ENCODE measurements around the gene KCNIP1.

KCNIP1 gene

GRCh38 chr5:170691657-170692056 lies 187.8 kb downstream of the KCNIP1 start:
- Histone ChIP-seq H3K36me3 (ENCODE audit: control insufficient read depth in 2 of 2, insufficient read depth in 2 of 2, low read length in 2 of 2) (no peaks in the 10 kb centered on the region), H3K4me3 (ENCODE audit: low read length in 2 of 2) (no peak overlapping the region), H3K9me3 (ENCODE audit: control insufficient read depth in 2 of 2, low read length in 2 of 2) (no peaks in the 10 kb centered on the region), H3K27ac (ENCODE audit: low read depth in 2 of 2, low read length in 2 of 2) (no peak overlapping the region), H3K4me1 (ENCODE audit: control insufficient read depth in 2 of 2, insufficient read depth in 2 of 2, low read length in 2 of 2) (no peaks in the 10 kb centered on the region), H3K27me3 (ENCODE audit: control insufficient read depth in 2 of 2, insufficient read depth in 2 of 2, low read length in 2 of 2) (peaks cover 0 to 3% of the 10 kb centered on the region in 2 donors), H3K9ac (ENCODE audit: low read depth in 1 of 2, low read length in 2 of 2) (no peak overlapping the region)

GRCh38 chr5:170693701-170694100 lies 189.9 kb downstream of the KCNIP1 start:
- H3K9ac ChIP-seq (ENCODE audit: low read depth in 1 of 2, low read length in 2 of 2) = no peak overlapping the region
- H3K27me3 ChIP-seq (ENCODE audit: control insufficient read depth in 2 of 2, insufficient read depth in 2 of 2, low read length in 2 of 2) = peaks cover 0 to 8% of the 10 kb centered on the region in 2 donors
- H3K4me3 ChIP-seq (ENCODE audit: low read length in 2 of 2) = no peak overlapping the region
- H3K9me3 ChIP-seq (ENCODE audit: control insufficient read depth in 2 of 2, low read length in 2 of 2) = no peaks in the 10 kb centered on the region
- no peaks in the 10 kb centered on the region for H3K4me1 ChIP-seq (ENCODE audit: control insufficient read depth in 2 of 2, insufficient read depth in 2 of 2, low read length in 2 of 2)
- no peak overlapping the region for H3K27ac ChIP-seq (ENCODE audit: low read depth in 2 of 2, low read length in 2 of 2)
- H3K36me3 ChIP-seq (ENCODE audit: control insufficient read depth in 2 of 2, insufficient read depth in 2 of 2, low read length in 2 of 2) = no peaks in the 10 kb centered on the region

GRCh38 chr5:170694911-170695310 lies 191.1 kb downstream of the KCNIP1 start:
- H3K27me3 ChIP-seq (ENCODE audit: control insufficient read depth in 2 of 2, insufficient read depth in 2 of 2, low read length in 2 of 2) = peaks cover 0 to 8% of the 10 kb centered on the region in 2 donors
- no peaks in the 10 kb centered on the region for H3K4me1 ChIP-seq (ENCODE audit: control insufficient read depth in 2 of 2, insufficient read depth in 2 of 2, low read length in 2 of 2)

GRCh38 chr5:170697031-170697430 lies 193.2 kb downstream of the KCNIP1 start:
- H3K9me3 ChIP-seq (ENCODE audit: control insufficient read depth in 2 of 2, low read length in 2 of 2) = no peaks in the 10 kb centered on the region
- H3K27me3 ChIP-seq (ENCODE audit: control insufficient read depth in 2 of 2, insufficient read depth in 2 of 2, low read length in 2 of 2) = peaks cover 0 to 6% of the 10 kb centered on the region in 2 donors
- no peak overlapping the region for H3K4me3 ChIP-seq (ENCODE audit: low read length in 2 of 2)
- no peaks in the 10 kb centered on the region for H3K4me1 ChIP-seq (ENCODE audit: control insufficient read depth in 2 of 2, insufficient read depth in 2 of 2, low read length in 2 of 2)
- H3K27ac ChIP-seq (ENCODE audit: low read depth in 2 of 2, low read length in 2 of 2) = no peak overlapping the region
- no peaks in the 10 kb centered on the region for H3K36me3 ChIP-seq (ENCODE audit: control insufficient read depth in 2 of 2, insufficient read depth in 2 of 2, low read length in 2 of 2)
- no peak overlapping the region for H3K9ac ChIP-seq (ENCODE audit: low read depth in 1 of 2, low read length in 2 of 2)

More at GRCh38 chr5:170694911-170695310, 191.1 kb downstream of the KCNIP1 start:
- H3K36me3 ChIP-seq (ENCODE audit: control insufficient read depth in 2 of 2, insufficient read depth in 2 of 2, low read length in 2 of 2) = no peaks in the 10 kb centered on the region
- no peak overlapping the region for H3K9ac ChIP-seq (ENCODE audit: low read depth in 1 of 2, low read length in 2 of 2)
- H3K4me3 ChIP-seq (ENCODE audit: low read length in 2 of 2) = no peak overlapping the region
- H3K9me3 ChIP-seq (ENCODE audit: control insufficient read depth in 2 of 2, low read length in 2 of 2) = no peaks in the 10 kb centered on the region
- no peak overlapping the region for H3K27ac ChIP-seq (ENCODE audit: low read depth in 2 of 2, low read length in 2 of 2)

- Histone ChIP-seq H3K4me1 (ENCODE audit: control insufficient read depth in 2 of 2, insufficient read depth in 2 of 2, low read length in 2 of 2) (no peaks in the 10 kb centered on the region), H3K36me3 (ENCODE audit: control insufficient read depth in 2 of 2, insufficient read depth in 2 of 2, low read length in 2 of 2) (no peaks in the 10 kb centered on the region), H3K9me3 (ENCODE audit: control insufficient read depth in 2 of 2, low read length in 2 of 2) (no peaks in the 10 kb centered on the region), H3K4me3 (ENCODE audit: low read length in 2 of 2) (no peak overlapping the region), H3K27me3 (ENCODE audit: control insufficient read depth in 2 of 2, insufficient read depth in 2 of 2, low read length in 2 of 2) (peaks cover 0 to 6% of the 10 kb centered on the region in 2 donors), H3K27ac (ENCODE audit: low read depth in 2 of 2, low read length in 2 of 2) (no peak overlapping the region), H3K9ac (ENCODE audit: low read depth in 1 of 2, low read length in 2 of 2) (no peak overlapping the region)
Observed at GRCh38 chr5:170700503-170700902, 196.7 kb downstream of the KCNIP1 start.

- peaks cover 0 to 6% of the 10 kb centered on the region in 2 donors for H3K27me3 ChIP-seq (ENCODE audit: control insufficient read depth in 2 of 2, insufficient read depth in 2 of 2, low read length in 2 of 2)
- no peak overlapping the region for H3K9ac ChIP-seq (ENCODE audit: low read depth in 1 of 2, low read length in 2 of 2)
- H3K4me1 ChIP-seq (ENCODE audit: control insufficient read depth in 2 of 2, insufficient read depth in 2 of 2, low read length in 2 of 2) = no peaks in the 10 kb centered on the region
- no peak overlapping the region for H3K4me3 ChIP-seq (ENCODE audit: low read length in 2 of 2)
- H3K27ac ChIP-seq (ENCODE audit: low read depth in 2 of 2, low read length in 2 of 2) = no peak overlapping the region
- no peaks in the 10 kb centered on the region for H3K9me3 ChIP-seq (ENCODE audit: control insufficient read depth in 2 of 2, low read length in 2 of 2)
- no peaks in the 10 kb centered on the region for H3K36me3 ChIP-seq (ENCODE audit: control insufficient read depth in 2 of 2, insufficient read depth in 2 of 2, low read length in 2 of 2)
Observed at GRCh38 chr5:170701334-170701733, 197.5 kb downstream of the KCNIP1 start.

- no peak overlapping the region for H3K4me3 ChIP-seq (ENCODE audit: low read length in 2 of 2)
- H3K4me1 ChIP-seq (ENCODE audit: control insufficient read depth in 2 of 2, insufficient read depth in 2 of 2, low read length in 2 of 2) = no peaks in the 10 kb centered on the region
- H3K9ac ChIP-seq (ENCODE audit: low read depth in 1 of 2, low read length in 2 of 2) = no peak overlapping the region
- no peaks in the 10 kb centered on the region for H3K9me3 ChIP-seq (ENCODE audit: control insufficient read depth in 2 of 2, low read length in 2 of 2)
- no peak overlapping the region for H3K27ac ChIP-seq (ENCODE audit: low read depth in 2 of 2, low read length in 2 of 2)
- H3K36me3 ChIP-seq (ENCODE audit: control insufficient read depth in 2 of 2, insufficient read depth in 2 of 2, low read length in 2 of 2) = no peaks in the 10 kb centered on the region
- H3K27me3 ChIP-seq (ENCODE audit: control insufficient read depth in 2 of 2, insufficient read depth in 2 of 2, low read length in 2 of 2) = no peaks in the 10 kb centered on the region
Observed at GRCh38 chr5:170704417-170705192, 200.8 kb downstream of the KCNIP1 start.

GRCh38 chr5:170709640-170710039 lies 205.8 kb downstream of the KCNIP1 start:
- Histone ChIP-seq H3K9ac (ENCODE audit: low read depth in 1 of 2, low read length in 2 of 2) (no peak overlapping the region), H3K4me1 (ENCODE audit: control insufficient read depth in 2 of 2, insufficient read depth in 2 of 2, low read length in 2 of 2) (no peaks in the 10 kb centered on the region), H3K9me3 (ENCODE audit: control insufficient read depth in 2 of 2, low read length in 2 of 2) (no peaks in the 10 kb centered on the region), H3K27ac (ENCODE audit: low read depth in 2 of 2, low read length in 2 of 2) (no peak overlapping the region), H3K36me3 (ENCODE audit: control insufficient read depth in 2 of 2, insufficient read depth in 2 of 2, low read length in 2 of 2) (no peaks in the 10 kb centered on the region), H3K4me3 (ENCODE audit: low read length in 2 of 2) (no peak overlapping the region), H3K27me3 (ENCODE audit: control insufficient read depth in 2 of 2, insufficient read depth in 2 of 2, low read length in 2 of 2) (no peaks in the 10 kb centered on the region)

- Histone ChIP-seq H3K27ac (ENCODE audit: low read depth in 2 of 2, low read length in 2 of 2) (no peak overlapping the region), H3K27me3 (ENCODE audit: control insufficient read depth in 2 of 2, insufficient read depth in 2 of 2, low read length in 2 of 2) (no peaks in the 10 kb centered on the region), H3K9me3 (ENCODE audit: control insufficient read depth in 2 of 2, low read length in 2 of 2) (no peaks in the 10 kb centered on the region), H3K9ac (ENCODE audit: low read depth in 1 of 2, low read length in 2 of 2) (no peak overlapping the region), H3K36me3 (ENCODE audit: control insufficient read depth in 2 of 2, insufficient read depth in 2 of 2, low read length in 2 of 2) (no peaks in the 10 kb centered on the region), H3K4me1 (ENCODE audit: control insufficient read depth in 2 of 2, insufficient read depth in 2 of 2, low read length in 2 of 2) (no peaks in the 10 kb centered on the region), H3K4me3 (ENCODE audit: low read length in 2 of 2) (no peak overlapping the region)
Observed at GRCh38 chr5:170711300-170711699, 207.5 kb downstream of the KCNIP1 start.

- Histone ChIP-seq H3K36me3 (ENCODE audit: control insufficient read depth in 2 of 2, insufficient read depth in 2 of 2, low read length in 2 of 2) (no peaks in the 10 kb centered on the region), H3K27ac (ENCODE audit: low read depth in 2 of 2, low read length in 2 of 2) (no peak overlapping the region), H3K9ac (ENCODE audit: low read depth in 1 of 2, low read length in 2 of 2) (no peak overlapping the region), H3K27me3 (ENCODE audit: control insufficient read depth in 2 of 2, insufficient read depth in 2 of 2, low read length in 2 of 2) (peaks cover 0 to under 1% of the 10 kb centered on the region in 2 donors), H3K4me1 (ENCODE audit: control insufficient read depth in 2 of 2, insufficient read depth in 2 of 2, low read length in 2 of 2) (no peaks in the 10 kb centered on the region), H3K9me3 (ENCODE audit: control insufficient read depth in 2 of 2, low read length in 2 of 2) (no peaks in the 10 kb centered on the region), H3K4me3 (ENCODE audit: low read length in 2 of 2) (no peak overlapping the region)
Observed at GRCh38 chr5:170715141-170715540, 211.3 kb downstream of the KCNIP1 start.

Data from mucosa of rectum (tissue), 2 donors.